HG03354 (cell line): ENCODE data around the gene PRDX4.
"Not testable (repeated sequence)": the region's sequence is repeated elsewhere in the genome, so short reads cannot be mapped to it uniquely, and the experiment has no call there.

Experiments used
- ATAC-seq: cut with Tn5 transposase; IDR thresholded peaks from one replicate; pipeline ENCODE4 v1.9.1; 2021; ENCODE audit warnings: mild to moderate bottlenecking; ENCODE audit not compliant: unreplicated experiment, poor library complexity, severe bottlenecking

Gene PRDX4

GRCh38 chrX:23667239-23668177, at the start of gene PRDX4:
Gene PRDX4 (plus strand): TSS chrX:23667493. CDS start chrX:23667571, 78 bp downstream.
- peak; percentile 61 for ATAC-seq

GRCh38 chrX:23621621-23622265, 45.5 kb upstream of the PRDX4 start:
- no peak for ATAC-seq

- no peak for ATAC-seq
Measured at GRCh38 chrX:23623797-23624196, 43.5 kb upstream of the PRDX4 start.

- ATAC-seq, result no peak
Measured at GRCh38 chrX:23626651-23627050, 40.6 kb upstream of the PRDX4 start.

GRCh38 chrX:23628131-23628530, 39.2 kb upstream of the PRDX4 start:
- no peak for ATAC-seq

GRCh38 chrX:23631136-23631535, 36.2 kb upstream of the PRDX4 start:
- no peak for ATAC-seq

GRCh38 chrX:23633834-23634580, 33.3 kb upstream of the PRDX4 start:
- ATAC-seq, result peak; percentile 49

GRCh38 chrX:23637187-23637586, 30.1 kb upstream of the PRDX4 start:
- ATAC-seq, result peak; percentile 91

GRCh38 chrX:23643020-23643419, 24.3 kb upstream of the PRDX4 start:
- no peak for ATAC-seq

- ATAC-seq, result no peak
Measured at GRCh38 chrX:23644744-23645143, 22.5 kb upstream of the PRDX4 start.

GRCh38 chrX:23656091-23656490, 11.2 kb upstream of the PRDX4 start:
- ATAC-seq, result no peak

GRCh38 chrX:23656684-23657083, 10.6 kb upstream of the PRDX4 start:
- ATAC-seq, result no peak

- ATAC-seq, result no peak
Measured at GRCh38 chrX:23659339-23659738, 8.0 kb upstream of the PRDX4 start.

GRCh38 chrX:23660083-23660765, 7.1 kb upstream of the PRDX4 start:
- not testable (repeated sequence) for ATAC-seq

GRCh38 chrX:23660766-23661132, 6.5 kb upstream of the PRDX4 start:
- no peak for ATAC-seq

- ATAC-seq, result no peak
Measured at GRCh38 chrX:23661671-23662070, 5.6 kb upstream of the PRDX4 start.

- peak; percentile 54 for ATAC-seq
Measured at GRCh38 chrX:23662187-23662586, 5.1 kb upstream of the PRDX4 start.

- peak; percentile 66 for ATAC-seq
Measured at GRCh38 chrX:23662853-23663252, 4.4 kb upstream of the PRDX4 start.

GRCh38 chrX:23664496-23664895, 2.8 kb upstream of the PRDX4 start:
- no peak for ATAC-seq

GRCh38 chrX:23666282-23666681, 1.0 kb upstream of the PRDX4 start:
- ATAC-seq, result no peak
